Transverse colon (tissue), 4 donors: ENCODE measurements around the gene UNC5B.

Experiments used
- CTCF ChIP-seq, 5 experiments: fragments of 200-600 bp in 3 of 5; fragments of 450-650 bp in 2 of 5; sonication (generic) in 3 of 5; IDR thresholded peaks; 1 replicate in 2 of 5; 2 replicates in 3 of 5; pipeline ENCODE4 v1.5.1; 2016 to 2017; ENCODE audit warnings: antibody characterized with exemption in 5 of 5, inconsistent platforms in 3 of 5, mild to moderate bottlenecking in 2 of 5, moderate library complexity in 1 of 5
- EP300 ChIP-seq: sonication (generic); formaldehyde crosslinking; IDR thresholded peaks from one replicate; pipeline ENCODE4 v1.6.1; 2017; ENCODE audit warnings: antibody characterized with exemption, low read depth
- POLR2A ChIP-seq: fragments of 450-650 bp; IDR thresholded peaks from one replicate; pipeline ENCODE4 v1.6.1; 2016; ENCODE audit warnings: antibody characterized with exemption, mild to moderate bottlenecking, moderate library complexity
- POLR2AphosphoS5 ChIP-seq, 3 donors: sonication (generic); formaldehyde crosslinking; IDR thresholded peaks; one replicate each; pipeline ENCODE4 v1.6.1; 2016; ENCODE audit warnings: antibody characterized with exemption in 3 of 3

DNA sequence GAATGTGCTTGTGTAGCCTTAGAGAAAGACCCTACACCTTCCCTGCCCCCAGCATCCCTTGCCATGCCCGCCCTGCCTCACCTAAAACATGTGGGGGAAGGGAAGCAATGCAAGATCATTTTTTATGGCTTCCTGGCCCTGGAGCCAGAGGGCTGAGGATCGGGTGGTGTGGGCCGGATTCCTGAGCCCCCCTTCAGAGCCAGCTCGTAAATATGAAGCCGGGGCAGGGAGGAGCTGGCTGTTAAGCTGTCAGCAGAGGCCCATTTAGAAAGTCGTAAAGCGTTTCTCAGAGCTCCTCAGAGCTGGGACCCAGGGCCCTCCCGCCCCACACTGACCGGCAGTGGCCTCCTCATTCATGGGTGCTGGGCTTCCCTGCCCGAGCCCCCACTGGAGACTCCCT lies 23.9 kb downstream of the UNC5B start:
- TF ChIP-seq CTCF (IDR thresholded peaks at IDR 0.05) (no peak), POLR2AphosphoS5 (IDR thresholded peaks at IDR 0.05) (no peak), POLR2A (no peak), EP300 (no peak)
